Measurements from ENCODE around the gene PDE9A. TPM values are rescaled to one million over a fixed set of nuclear protein-coding genes. Genes with fewer than 3 reads are reported as not detected.
A peak's percentile ranks its signal among the peaks of the same experiment; 100 is the strongest.

The PDE9A gene
- total RNA-seq, 1 experiment from 2014 or later, result 44.8 TPM

DNA sequence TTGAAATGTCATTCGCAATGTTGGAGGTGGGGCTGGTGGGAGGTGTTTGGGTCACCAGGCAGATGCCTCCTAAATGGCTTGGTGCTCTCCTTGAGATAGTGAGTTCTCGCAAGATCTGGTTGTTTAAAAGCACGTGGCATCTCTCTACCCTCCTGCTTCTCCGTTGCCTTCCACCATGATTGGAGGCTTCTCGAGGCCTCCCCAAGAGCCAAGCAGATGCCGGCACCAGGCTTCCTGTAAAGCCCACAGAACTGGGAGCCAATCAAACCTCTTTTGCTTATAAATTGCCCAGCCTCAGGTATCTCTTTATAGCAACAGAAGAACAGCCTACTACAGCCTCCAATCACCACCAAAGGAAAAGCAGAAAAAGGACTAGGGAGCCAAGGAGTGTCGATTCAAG, 80.5 kb downstream of the PDE9A start:
- Mint-ChIP-seq H3K36me3 (peaks cover 44% of the 10 kb centered on the region), H3K27ac (peak overlapping the region; percentile 46; the same call in 1 of the 2 replicates), H3K27me3 (ENCODE audit: low read depth) (no peaks in the 10 kb centered on the region), H3K4me3 (no peak overlapping the region), H3K9me3 (peaks cover 9% of the 10 kb centered on the region), H3K4me1 (peaks cover 19% of the 10 kb centered on the region)
- no peak for DNase-seq (ENCODE audit: low spot score)
- ATAC-seq, result no peak
- POLR2A ChIA-PET, result no interaction called here
- CTCF ChIA-PET, result interaction anchor here (1.8 kb wide), 1 partner anchor 141 kb away, joined by 6 read pairs; no protein-coding TSS in a partner anchor
- TF ChIP-seq GRHL2 (CRISPR knock-in tag; IDR thresholded peaks at IDR 0.05; ENCODE audit: insufficient replicate concordance, severe bottlenecking), result no peak
- TF ChIP-seq, protein P1, sequence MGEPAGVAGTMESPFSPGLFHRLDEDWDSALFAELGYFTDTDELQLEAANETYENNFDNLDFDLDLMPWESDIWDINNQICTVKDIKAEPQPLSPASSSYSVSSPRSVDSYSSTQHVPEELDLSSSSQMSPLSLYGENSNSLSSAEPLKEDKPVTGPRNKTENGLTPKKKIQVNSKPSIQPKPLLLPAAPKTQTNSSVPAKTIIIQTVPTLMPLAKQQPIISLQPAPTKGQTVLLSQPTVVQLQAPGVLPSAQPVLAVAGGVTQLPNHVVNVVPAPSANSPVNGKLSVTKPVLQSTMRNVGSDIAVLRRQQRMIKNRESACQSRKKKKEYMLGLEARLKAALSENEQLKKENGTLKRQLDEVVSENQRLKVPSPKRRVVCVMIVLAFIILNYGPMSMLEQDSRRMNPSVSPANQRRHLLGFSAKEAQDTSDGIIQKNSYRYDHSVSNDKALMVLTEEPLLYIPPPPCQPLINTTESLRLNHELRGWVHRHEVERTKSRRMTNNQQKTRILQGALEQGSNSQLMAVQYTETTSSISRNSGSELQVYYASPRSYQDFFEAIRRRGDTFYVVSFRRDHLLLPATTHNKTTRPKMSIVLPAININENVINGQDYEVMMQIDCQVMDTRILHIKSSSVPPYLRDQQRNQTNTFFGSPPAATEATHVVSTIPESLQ (CRISPR knock-in tag; IDR thresholded peaks at IDR 0.05), result no peak
- no peak for TF ChIP-seq ZNF232 (CRISPR knock-in tag; IDR thresholded peaks at IDR 0.05)
- TF ChIP-seq CREM (CRISPR knock-in tag; IDR thresholded peaks at IDR 0.05), result no peak
- no peak for TF ChIP-seq TEAD4 (CRISPR knock-in tag; IDR thresholded peaks at IDR 0.05)
- no peak for TF ChIP-seq IRF2 (CRISPR knock-in tag; IDR thresholded peaks at IDR 0.05; ENCODE audit: borderline replicate concordance, low read depth)
- TF ChIP-seq, protein P2, sequence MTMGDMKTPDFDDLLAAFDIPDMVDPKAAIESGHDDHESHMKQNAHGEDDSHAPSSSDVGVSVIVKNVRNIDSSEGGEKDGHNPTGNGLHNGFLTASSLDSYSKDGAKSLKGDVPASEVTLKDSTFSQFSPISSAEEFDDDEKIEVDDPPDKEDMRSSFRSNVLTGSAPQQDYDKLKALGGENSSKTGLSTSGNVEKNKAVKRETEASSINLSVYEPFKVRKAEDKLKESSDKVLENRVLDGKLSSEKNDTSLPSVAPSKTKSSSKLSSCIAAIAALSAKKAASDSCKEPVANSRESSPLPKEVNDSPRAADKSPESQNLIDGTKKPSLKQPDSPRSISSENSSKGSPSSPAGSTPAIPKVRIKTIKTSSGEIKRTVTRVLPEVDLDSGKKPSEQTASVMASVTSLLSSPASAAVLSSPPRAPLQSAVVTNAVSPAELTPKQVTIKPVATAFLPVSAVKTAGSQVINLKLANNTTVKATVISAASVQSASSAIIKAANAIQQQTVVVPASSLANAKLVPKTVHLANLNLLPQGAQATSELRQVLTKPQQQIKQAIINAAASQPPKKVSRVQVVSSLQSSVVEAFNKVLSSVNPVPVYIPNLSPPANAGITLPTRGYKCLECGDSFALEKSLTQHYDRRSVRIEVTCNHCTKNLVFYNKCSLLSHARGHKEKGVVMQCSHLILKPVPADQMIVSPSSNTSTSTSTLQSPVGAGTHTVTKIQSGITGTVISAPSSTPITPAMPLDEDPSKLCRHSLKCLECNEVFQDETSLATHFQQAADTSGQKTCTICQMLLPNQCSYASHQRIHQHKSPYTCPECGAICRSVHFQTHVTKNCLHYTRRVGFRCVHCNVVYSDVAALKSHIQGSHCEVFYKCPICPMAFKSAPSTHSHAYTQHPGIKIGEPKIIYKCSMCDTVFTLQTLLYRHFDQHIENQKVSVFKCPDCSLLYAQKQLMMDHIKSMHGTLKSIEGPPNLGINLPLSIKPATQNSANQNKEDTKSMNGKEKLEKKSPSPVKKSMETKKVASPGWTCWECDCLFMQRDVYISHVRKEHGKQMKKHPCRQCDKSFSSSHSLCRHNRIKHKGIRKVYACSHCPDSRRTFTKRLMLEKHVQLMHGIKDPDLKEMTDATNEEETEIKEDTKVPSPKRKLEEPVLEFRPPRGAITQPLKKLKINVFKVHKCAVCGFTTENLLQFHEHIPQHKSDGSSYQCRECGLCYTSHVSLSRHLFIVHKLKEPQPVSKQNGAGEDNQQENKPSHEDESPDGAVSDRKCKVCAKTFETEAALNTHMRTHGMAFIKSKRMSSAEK (CRISPR knock-in tag; IDR thresholded peaks at IDR 0.05; ENCODE audit: borderline replicate concordance), result no peak
- no peak for TF ChIP-seq OVOL2 (CRISPR knock-in tag; IDR thresholded peaks at IDR 0.05; ENCODE audit: borderline replicate concordance)
- TF ChIP-seq ESRRA (CRISPR knock-in tag; IDR thresholded peaks at IDR 0.05; ENCODE audit: borderline replicate concordance), result no peak
- TF ChIP-seq RELA (CRISPR knock-in tag; IDR thresholded peaks at IDR 0.05; ENCODE audit: borderline replicate concordance), result no peak
- TF ChIP-seq, protein P3, sequence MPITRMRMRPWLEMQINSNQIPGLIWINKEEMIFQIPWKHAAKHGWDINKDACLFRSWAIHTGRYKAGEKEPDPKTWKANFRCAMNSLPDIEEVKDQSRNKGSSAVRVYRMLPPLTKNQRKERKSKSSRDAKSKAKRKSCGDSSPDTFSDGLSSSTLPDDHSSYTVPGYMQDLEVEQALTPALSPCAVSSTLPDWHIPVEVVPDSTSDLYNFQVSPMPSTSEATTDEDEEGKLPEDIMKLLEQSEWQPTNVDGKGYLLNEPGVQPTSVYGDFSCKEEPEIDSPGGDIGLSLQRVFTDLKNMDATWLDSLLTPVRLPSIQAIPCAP (CRISPR knock-in tag; IDR thresholded peaks at IDR 0.05), result no peak
- TF ChIP-seq, protein P4, sequence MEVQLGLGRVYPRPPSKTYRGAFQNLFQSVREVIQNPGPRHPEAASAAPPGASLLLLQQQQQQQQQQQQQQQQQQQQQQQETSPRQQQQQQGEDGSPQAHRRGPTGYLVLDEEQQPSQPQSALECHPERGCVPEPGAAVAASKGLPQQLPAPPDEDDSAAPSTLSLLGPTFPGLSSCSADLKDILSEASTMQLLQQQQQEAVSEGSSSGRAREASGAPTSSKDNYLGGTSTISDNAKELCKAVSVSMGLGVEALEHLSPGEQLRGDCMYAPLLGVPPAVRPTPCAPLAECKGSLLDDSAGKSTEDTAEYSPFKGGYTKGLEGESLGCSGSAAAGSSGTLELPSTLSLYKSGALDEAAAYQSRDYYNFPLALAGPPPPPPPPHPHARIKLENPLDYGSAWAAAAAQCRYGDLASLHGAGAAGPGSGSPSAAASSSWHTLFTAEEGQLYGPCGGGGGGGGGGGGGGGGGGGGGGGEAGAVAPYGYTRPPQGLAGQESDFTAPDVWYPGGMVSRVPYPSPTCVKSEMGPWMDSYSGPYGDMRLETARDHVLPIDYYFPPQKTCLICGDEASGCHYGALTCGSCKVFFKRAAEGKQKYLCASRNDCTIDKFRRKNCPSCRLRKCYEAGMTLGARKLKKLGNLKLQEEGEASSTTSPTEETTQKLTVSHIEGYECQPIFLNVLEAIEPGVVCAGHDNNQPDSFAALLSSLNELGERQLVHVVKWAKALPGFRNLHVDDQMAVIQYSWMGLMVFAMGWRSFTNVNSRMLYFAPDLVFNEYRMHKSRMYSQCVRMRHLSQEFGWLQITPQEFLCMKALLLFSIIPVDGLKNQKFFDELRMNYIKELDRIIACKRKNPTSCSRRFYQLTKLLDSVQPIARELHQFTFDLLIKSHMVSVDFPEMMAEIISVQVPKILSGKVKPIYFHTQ (CRISPR knock-in tag; IDR thresholded peaks at IDR 0.05), result no peak
- TF ChIP-seq ZNF317 (CRISPR knock-in tag; IDR thresholded peaks at IDR 0.05; ENCODE audit: borderline replicate concordance, low read depth), result no peak
- TF ChIP-seq MXD4 (CRISPR knock-in tag; IDR thresholded peaks at IDR 0.05; ENCODE audit: borderline replicate concordance), result no peak
- no peak for TF ChIP-seq NFE2L1 (CRISPR knock-in tag; IDR thresholded peaks at IDR 0.05)

Data from WTC11 (cell line).